Measurements from ENCODE around the gene RIPOR3.

RIPOR3 gene

DNA sequence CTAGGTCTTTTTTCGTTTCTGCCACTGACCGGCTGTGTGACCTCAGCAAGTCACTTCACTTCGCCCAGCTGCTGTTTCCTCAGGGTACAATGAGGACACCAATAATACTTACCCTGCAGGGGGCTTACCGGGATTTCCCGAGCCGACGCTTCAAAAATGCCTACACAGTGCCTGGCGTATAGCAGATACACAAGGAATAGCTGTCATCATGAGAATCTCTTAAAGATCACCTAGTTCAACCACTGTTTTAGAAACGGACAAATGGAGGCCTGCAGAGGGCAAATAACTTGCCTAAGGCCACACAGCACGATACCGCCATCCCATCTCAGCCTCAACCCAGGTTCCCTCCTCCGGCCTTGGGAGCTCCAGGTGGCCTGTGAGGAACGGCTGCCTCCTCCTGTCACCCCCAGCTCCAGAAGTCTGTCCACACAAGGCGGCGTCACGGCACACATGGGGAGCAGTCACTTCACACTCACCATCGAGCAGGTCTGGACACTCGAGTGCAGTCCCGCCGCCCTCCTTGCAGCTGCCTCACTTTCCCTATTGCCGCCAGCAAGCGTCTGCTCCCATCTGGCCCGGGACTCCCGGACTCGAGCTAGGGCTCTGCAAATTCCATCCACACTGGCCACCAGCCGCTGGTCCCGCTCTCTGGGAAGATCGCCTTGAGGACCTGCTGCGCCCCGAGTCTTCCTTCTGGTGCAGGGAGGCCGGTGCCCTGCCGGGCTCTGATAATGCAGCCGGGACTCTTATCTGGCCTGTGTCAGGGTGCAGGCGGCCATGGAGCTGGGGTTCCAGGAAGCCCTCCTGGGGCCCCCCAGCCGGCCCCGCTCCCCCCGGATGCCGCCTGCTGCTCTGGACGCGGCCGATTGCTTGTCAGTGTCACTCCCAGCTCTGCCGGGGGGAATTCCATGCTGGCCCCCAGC lies at the start of gene RIPOR3:
Gene RIPOR3, minus strand, starts transcription at position 893 of the 923 bp plus-strand sequence. Its CDS starts 414 bp downstream, at position 479.
- TF ChIP-seq, protein P1, sequence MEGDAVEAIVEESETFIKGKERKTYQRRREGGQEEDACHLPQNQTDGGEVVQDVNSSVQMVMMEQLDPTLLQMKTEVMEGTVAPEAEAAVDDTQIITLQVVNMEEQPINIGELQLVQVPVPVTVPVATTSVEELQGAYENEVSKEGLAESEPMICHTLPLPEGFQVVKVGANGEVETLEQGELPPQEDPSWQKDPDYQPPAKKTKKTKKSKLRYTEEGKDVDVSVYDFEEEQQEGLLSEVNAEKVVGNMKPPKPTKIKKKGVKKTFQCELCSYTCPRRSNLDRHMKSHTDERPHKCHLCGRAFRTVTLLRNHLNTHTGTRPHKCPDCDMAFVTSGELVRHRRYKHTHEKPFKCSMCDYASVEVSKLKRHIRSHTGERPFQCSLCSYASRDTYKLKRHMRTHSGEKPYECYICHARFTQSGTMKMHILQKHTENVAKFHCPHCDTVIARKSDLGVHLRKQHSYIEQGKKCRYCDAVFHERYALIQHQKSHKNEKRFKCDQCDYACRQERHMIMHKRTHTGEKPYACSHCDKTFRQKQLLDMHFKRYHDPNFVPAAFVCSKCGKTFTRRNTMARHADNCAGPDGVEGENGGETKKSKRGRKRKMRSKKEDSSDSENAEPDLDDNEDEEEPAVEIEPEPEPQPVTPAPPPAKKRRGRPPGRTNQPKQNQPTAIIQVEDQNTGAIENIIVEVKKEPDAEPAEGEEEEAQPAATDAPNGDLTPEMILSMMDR (IDR thresholded peaks at IDR 0.05; ENCODE audit: extremely low read depth, missing control alignments) = no peak
- DNase-seq (ENCODE audit: low spot score) = no peak

- no peak for DNase-seq (ENCODE audit: low spot score)
- TF ChIP-seq, protein P1 (IDR thresholded peaks at IDR 0.05; ENCODE audit: extremely low read depth, missing control alignments) = no peak
Measured at GRCh38 chr20:50737352-50737751, 46.0 kb upstream of the RIPOR3 start.

DNA sequence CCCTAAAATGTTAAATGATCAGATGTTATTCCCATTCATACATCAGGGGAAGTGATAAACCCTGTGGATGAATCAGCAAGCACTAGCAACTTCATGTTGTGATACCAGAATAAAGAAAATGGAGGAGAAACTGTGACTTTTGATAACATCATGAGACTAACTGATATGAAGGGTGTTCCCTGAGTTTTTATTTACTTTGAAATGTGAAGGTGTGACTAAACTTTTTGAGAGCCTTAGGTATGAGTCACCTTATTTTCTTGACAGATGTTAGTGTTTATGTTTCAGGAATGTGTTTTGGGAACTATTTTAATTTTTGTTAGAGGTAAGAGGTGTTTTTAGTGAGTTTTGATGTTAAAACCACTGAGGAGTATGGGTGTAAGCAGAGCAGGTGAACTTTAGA lies 44.5 kb upstream of the RIPOR3 start:
- TF ChIP-seq, protein P1 (IDR thresholded peaks at IDR 0.05; ENCODE audit: extremely low read depth, missing control alignments) = no peak
- no peak for DNase-seq (ENCODE audit: low spot score)

- TF ChIP-seq, protein P1 (IDR thresholded peaks at IDR 0.05; ENCODE audit: extremely low read depth, missing control alignments) = no peak
- no peak for DNase-seq (ENCODE audit: low spot score)
Measured at GRCh38 chr20:50734730-50735679, 43.7 kb upstream of the RIPOR3 start.

DNA sequence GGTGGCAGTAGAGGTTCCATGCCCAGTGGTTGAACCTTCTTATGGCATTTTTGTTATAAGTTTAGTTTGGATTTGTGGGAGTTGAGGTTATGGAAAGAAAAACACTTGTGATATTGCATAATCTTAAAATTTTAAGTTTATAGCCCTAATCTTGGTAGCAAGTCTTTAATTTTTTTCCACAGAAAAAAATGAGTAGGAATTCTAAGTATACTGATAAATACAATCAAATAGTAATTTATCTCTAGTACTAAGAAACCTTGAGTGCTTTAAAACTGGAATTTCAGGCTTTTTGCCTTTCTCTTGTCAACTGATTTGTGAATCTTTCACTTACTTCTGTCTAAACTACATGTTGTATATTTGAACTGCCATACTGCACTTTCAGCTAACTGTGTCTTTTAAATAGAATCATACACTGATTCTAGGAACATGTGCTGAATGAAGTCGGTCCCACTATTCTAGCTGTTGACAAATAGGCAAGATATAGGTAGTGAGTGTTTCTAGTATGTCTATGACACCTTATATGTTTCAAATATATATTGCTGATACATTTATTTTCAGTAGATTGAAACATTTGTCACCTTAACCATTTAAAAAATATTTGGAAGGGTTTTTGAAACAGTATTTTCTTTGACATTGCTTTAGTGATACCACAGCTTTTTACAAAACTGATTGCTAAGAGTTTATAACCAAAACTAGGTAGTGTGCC lies 42.5 kb upstream of the RIPOR3 start:
- TF ChIP-seq, protein P1 (IDR thresholded peaks at IDR 0.05; ENCODE audit: extremely low read depth, missing control alignments) = no peak
- no peak for DNase-seq (ENCODE audit: low spot score)

DNA sequence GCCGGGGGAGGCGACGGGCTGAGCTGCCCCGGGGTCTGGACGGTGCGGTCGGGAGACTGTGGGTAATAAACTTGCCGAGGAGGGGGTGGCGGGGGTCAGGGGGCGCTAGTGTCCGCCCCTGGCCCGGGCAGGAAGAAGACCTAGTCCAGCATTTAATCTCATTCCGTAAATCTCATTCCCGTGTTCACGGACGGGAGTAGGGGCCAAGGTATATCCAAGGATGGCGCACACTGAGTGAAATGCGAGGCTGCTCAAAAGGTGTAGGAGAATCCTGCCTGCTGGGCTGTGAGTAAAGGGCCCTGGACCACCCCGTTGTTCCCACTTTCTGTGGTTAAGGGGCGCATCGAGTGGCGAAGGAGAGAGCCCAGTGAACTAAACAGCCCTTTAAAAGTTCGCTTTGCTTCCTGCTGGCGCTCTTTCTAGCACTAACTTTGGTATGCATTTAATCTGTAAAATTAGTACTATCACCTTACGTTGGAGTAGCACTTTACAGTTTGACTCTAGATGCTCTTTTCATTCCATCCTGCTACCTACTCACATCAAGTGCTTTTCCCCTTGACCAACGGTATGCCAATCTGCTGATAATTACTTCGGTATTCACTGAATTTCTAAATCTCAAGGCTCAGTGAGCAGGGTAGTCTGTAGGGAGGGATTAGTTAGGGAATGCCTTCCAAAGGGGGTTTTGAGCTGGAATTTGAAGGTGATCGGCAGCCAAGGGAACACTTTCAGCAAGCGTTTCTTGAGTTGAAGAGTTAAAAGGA lies 40.8 kb upstream of the RIPOR3 start:
- TF ChIP-seq, protein P1 (IDR thresholded peaks at IDR 0.05; ENCODE audit: extremely low read depth, missing control alignments) = no peak
- DNase-seq (ENCODE audit: low spot score) = no peak

All from GM20000 (cell line).